CD4-positive, CD25-positive, alpha-beta regulatory T cell (primary cell): ENCODE measurements around the gene TIAM2. TPM values are rescaled to one million over a fixed set of nuclear protein-coding genes. Genes with fewer than 3 reads are reported as not detected.

ENCODE experiments used
- ATAC-seq, 2 donors: fragments of 150-1000 bp; cut with Tn5 transposase; one replicate each; pipeline ENCODE4 v1.10.0; 2021; ENCODE audit warnings: low read depth in 2 of 2, moderate number of reproducible peaks in 2 of 2, moderate library complexity in 1 of 2
- DNase-seq, 3 donors: peaks; one replicate each; pipeline versions ENCODE4 v3.0.0 to v3.0.0-alpha.2; 2012 to 2022; ENCODE audit warnings: mixed read lengths in 1 of 3
- H3K27ac ChIP-seq: one replicate; pipeline ENCODE4 v1.7.0; 2013; ENCODE audit warnings: mild to moderate bottlenecking, low read length; ENCODE audit not compliant: insufficient read depth, poor library complexity, severe bottlenecking
- H3K27me3 ChIP-seq: one replicate; pipeline ENCODE4 v1.7.0; 2013; ENCODE audit warnings: low read length; ENCODE audit not compliant: control insufficient read depth, insufficient read depth
- H3K36me3 ChIP-seq: one replicate; pipeline ENCODE4 v1.7.0; 2013; ENCODE audit warnings: mild to moderate bottlenecking, low read length, moderate library complexity; ENCODE audit not compliant: control insufficient read depth, insufficient read depth
- H3K4me1 ChIP-seq: 2 replicates; pipeline ENCODE4 v1.7.0; 2013; ENCODE audit warnings: mild to moderate bottlenecking, low read length; ENCODE audit not compliant: insufficient read depth, control insufficient read depth, poor library complexity, severe bottlenecking
- H3K4me3 ChIP-seq: one replicate; pipeline ENCODE4 v1.7.0; 2013; ENCODE audit warnings: low read depth, mild to moderate bottlenecking, low read length, moderate library complexity
- H3K9me3 ChIP-seq, 2 experiments: 1 replicate in 1 of 2; 2 replicates in 1 of 2; pipeline ENCODE4 v1.7.0; 2013; ENCODE audit warnings: low read length in 2 of 2, mild to moderate bottlenecking in 1 of 2, moderate library complexity in 1 of 2; ENCODE audit not compliant: control insufficient read depth in 2 of 2
- H3K27ac Mint-ChIP-seq, 3 donors: one replicate each; pipeline ENCODE4 v1.8.0; 2020 to 2022; ENCODE audit warnings: mild to moderate bottlenecking in 3 of 3, mixed read lengths in 3 of 3, moderate library complexity in 2 of 3
- H3K27me3 Mint-ChIP-seq: one replicate; pipeline ENCODE4 v1.8.0; 2022; ENCODE audit warnings: mild to moderate bottlenecking, mixed read lengths
- H3K36me3 Mint-ChIP-seq: one replicate; pipeline ENCODE4 v1.8.0; 2020; ENCODE audit warnings: mixed read lengths
- H3K4me1 Mint-ChIP-seq, 4 donors: one replicate each; pipeline ENCODE4 v1.8.0; 2020 to 2022; ENCODE audit warnings: mixed read lengths in 4 of 4, mild to moderate bottlenecking in 1 of 4
- H3K4me3 Mint-ChIP-seq, 4 donors: one replicate each; pipeline ENCODE4 v1.8.0; 2020 to 2022; ENCODE audit warnings: mild to moderate bottlenecking in 4 of 4, mixed read lengths in 4 of 4, moderate library complexity in 3 of 4
- H3K9me3 Mint-ChIP-seq, 7 donors: one replicate each; pipeline ENCODE4 v1.8.0; 2020 to 2022; ENCODE audit warnings: mixed read lengths in 7 of 7, mild to moderate bottlenecking in 3 of 7, moderate library complexity in 2 of 7
- polyA plus RNA-seq, 4 donors: library from polyadenylated mRNA; unstranded; fragments of 300-500 nt; fragmentation: Illumina TruSeq; gene quantifications; one replicate each; pipeline ENCODE4 v1.2.3, GENCODE V29; 2021
- total RNA-seq: library from RNA; stranded (reverse); gene quantifications from one replicate; pipeline ENCODE4 v1.2.3, GENCODE V29; 2022

TIAM2 gene
- total and polyA plus RNA-seq, 5 donors from 2014 or later, result 0.66 to 5.9 (median 1.3) TPM

GRCh38 chr6:155055729-155056128, 60.6 kb downstream of the TIAM2 start:
- peaks cover 0 to 2% (median 0%) of the 10 kb centered on the region in 7 donors for H3K9me3 Mint-ChIP-seq
- no peaks in the 10 kb centered on the region for H3K9me3 ChIP-seq

DNA sequence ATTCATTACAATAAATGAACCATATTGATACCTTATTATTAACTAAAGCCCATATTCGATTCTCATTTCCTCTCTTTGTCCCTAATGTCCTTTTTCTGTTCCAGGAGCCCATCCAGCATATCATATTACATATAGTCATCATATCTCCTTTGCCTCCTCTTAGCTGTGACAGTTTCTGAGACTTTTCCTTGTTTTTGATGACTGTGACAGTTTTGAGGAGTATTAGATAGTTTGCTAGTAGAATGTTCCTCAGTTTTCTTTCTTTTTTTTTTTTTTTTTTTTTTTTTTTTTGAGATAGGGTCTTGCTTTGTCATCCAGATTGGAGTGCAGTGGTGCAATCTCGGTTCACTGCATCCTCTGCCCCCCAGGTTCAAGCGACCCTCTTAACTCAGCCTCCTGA, 61.6 kb downstream of the TIAM2 start:
- DNase-seq, result no peak
- no peaks in the 10 kb centered on the region for H3K27me3 ChIP-seq
- ATAC-seq, result no peak
- H3K9me3 ChIP-seq, result no peaks in the 10 kb centered on the region
- no peak overlapping the region for H3K4me3 Mint-ChIP-seq
- no peak overlapping the region for H3K27ac Mint-ChIP-seq
- peaks cover 0 to 4% (median 0%) of the 10 kb centered on the region in 7 donors for H3K9me3 Mint-ChIP-seq
- no peaks in the 10 kb centered on the region for H3K4me1 ChIP-seq
- no peaks in the 10 kb centered on the region for H3K36me3 ChIP-seq
- H3K27me3 Mint-ChIP-seq, result no peaks in the 10 kb centered on the region
- H3K4me1 Mint-ChIP-seq, result peaks cover 0 to 4% (median 0%) of the 10 kb centered on the region in 4 donors
- H3K27ac ChIP-seq, result no peak overlapping the region
- no peaks in the 10 kb centered on the region for H3K36me3 Mint-ChIP-seq
- H3K4me3 ChIP-seq, result no peak overlapping the region

More at GRCh38 chr6:155055729-155056128, 60.6 kb downstream of the TIAM2 start:
- Mint-ChIP-seq H3K27me3 (no peaks in the 10 kb centered on the region), H3K27ac (no peak overlapping the region), H3K36me3 (no peaks in the 10 kb centered on the region), H3K4me1 (peaks cover 2 to 4% (median 4%) of the 10 kb centered on the region in 4 donors), H3K4me3 (no peak overlapping the region)
- DNase-seq (no peak), ATAC-seq (no peak)
- Histone ChIP-seq H3K36me3 (no peaks in the 10 kb centered on the region), H3K4me1 (no peaks in the 10 kb centered on the region), H3K27ac (no peak overlapping the region), H3K4me3 (no peak overlapping the region), H3K27me3 (no peaks in the 10 kb centered on the region)

- no peak overlapping the region for H3K27ac Mint-ChIP-seq
Observed at GRCh38 chr6:155061381-155061780, 66.3 kb downstream of the TIAM2 start.

GRCh38 chr6:155062866-155063341, 67.8 kb downstream of the TIAM2 start:
- Mint-ChIP-seq H3K4me3 (no peak overlapping the region), H3K4me1 (no peaks in the 10 kb centered on the region), H3K27ac (no peak overlapping the region), H3K27me3 (no peaks in the 10 kb centered on the region), H3K9me3 (peaks cover 0 to 4% (median 0%) of the 10 kb centered on the region in 7 donors), H3K36me3 (peaks cover 3% of the 10 kb centered on the region)
- Histone ChIP-seq H3K27me3 (no peaks in the 10 kb centered on the region), H3K4me3 (no peak overlapping the region), H3K4me1 (no peaks in the 10 kb centered on the region), H3K9me3 (no peaks in the 10 kb centered on the region), H3K36me3 (no peaks in the 10 kb centered on the region), H3K27ac (no peak overlapping the region)
- ATAC-seq (no peak), DNase-seq (no peak)

More at GRCh38 chr6:155061381-155061780, 66.3 kb downstream of the TIAM2 start:
- H3K36me3 Mint-ChIP-seq, result peaks cover 3% of the 10 kb centered on the region
- no peak for DNase-seq
- H3K9me3 Mint-ChIP-seq, result peaks cover 0 to 4% (median 0%) of the 10 kb centered on the region in 7 donors
- no peaks in the 10 kb centered on the region for H3K27me3 Mint-ChIP-seq
- H3K27me3 ChIP-seq, result no peaks in the 10 kb centered on the region
- no peak overlapping the region for H3K27ac ChIP-seq
- ATAC-seq, result no peak
- no peaks in the 10 kb centered on the region for H3K4me1 Mint-ChIP-seq
- no peaks in the 10 kb centered on the region for H3K36me3 ChIP-seq
- no peaks in the 10 kb centered on the region for H3K4me1 ChIP-seq
- H3K9me3 ChIP-seq, result no peaks in the 10 kb centered on the region
- no peak overlapping the region for H3K4me3 ChIP-seq
- no peak overlapping the region for H3K4me3 Mint-ChIP-seq

GRCh38 chr6:155064303-155064702, 69.2 kb downstream of the TIAM2 start:
- no peak for DNase-seq
- H3K4me3 ChIP-seq, result no peak overlapping the region
- H3K4me3 Mint-ChIP-seq, result no peak overlapping the region
- H3K9me3 Mint-ChIP-seq, result peaks cover 0 to 4% (median 0%) of the 10 kb centered on the region in 7 donors
- H3K27me3 Mint-ChIP-seq, result no peaks in the 10 kb centered on the region
- peaks cover 3% of the 10 kb centered on the region for H3K36me3 Mint-ChIP-seq
- H3K36me3 ChIP-seq, result no peaks in the 10 kb centered on the region
- ATAC-seq, result no peak
- H3K4me1 Mint-ChIP-seq, result no peaks in the 10 kb centered on the region
- no peaks in the 10 kb centered on the region for H3K4me1 ChIP-seq
- no peaks in the 10 kb centered on the region for H3K27me3 ChIP-seq
- no peak overlapping the region for H3K27ac ChIP-seq
- no peak overlapping the region for H3K27ac Mint-ChIP-seq
- H3K9me3 ChIP-seq, result no peaks in the 10 kb centered on the region

DNA sequence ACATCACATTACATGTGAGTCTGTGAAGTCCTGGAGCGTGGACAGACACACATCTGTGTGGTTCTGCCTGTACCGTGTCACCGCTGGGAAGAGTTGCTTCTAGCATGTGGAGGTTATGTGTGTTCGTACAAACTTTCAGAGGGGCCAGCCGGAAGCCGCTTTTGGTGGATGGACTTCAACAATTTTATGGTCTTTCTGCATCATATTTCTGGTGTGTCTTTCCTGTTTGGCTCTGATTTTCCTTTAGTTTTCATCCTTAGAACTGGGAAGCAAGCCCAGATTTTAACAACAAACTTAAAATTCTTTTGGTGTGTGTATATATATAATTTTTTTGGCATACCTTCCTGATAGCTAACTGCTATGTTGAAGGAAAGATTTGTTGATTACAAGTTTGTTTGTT, 71.2 kb downstream of the TIAM2 start:
- H3K4me3 ChIP-seq, result no peak overlapping the region
- H3K36me3 ChIP-seq, result no peaks in the 10 kb centered on the region
- Mint-ChIP-seq H3K4me1 (no peaks in the 10 kb centered on the region), H3K9me3 (peaks cover 0 to 2% (median 0%) of the 10 kb centered on the region in 7 donors), H3K27me3 (no peaks in the 10 kb centered on the region), H3K27ac (no peak overlapping the region), H3K36me3 (peaks cover 3% of the 10 kb centered on the region), H3K4me3 (no peak overlapping the region)
- no peak for ATAC-seq
- no peaks in the 10 kb centered on the region for H3K4me1 ChIP-seq
- no peak overlapping the region for H3K27ac ChIP-seq
- no peaks in the 10 kb centered on the region for H3K27me3 ChIP-seq
- no peaks in the 10 kb centered on the region for H3K9me3 ChIP-seq
- DNase-seq, result no peak

DNA sequence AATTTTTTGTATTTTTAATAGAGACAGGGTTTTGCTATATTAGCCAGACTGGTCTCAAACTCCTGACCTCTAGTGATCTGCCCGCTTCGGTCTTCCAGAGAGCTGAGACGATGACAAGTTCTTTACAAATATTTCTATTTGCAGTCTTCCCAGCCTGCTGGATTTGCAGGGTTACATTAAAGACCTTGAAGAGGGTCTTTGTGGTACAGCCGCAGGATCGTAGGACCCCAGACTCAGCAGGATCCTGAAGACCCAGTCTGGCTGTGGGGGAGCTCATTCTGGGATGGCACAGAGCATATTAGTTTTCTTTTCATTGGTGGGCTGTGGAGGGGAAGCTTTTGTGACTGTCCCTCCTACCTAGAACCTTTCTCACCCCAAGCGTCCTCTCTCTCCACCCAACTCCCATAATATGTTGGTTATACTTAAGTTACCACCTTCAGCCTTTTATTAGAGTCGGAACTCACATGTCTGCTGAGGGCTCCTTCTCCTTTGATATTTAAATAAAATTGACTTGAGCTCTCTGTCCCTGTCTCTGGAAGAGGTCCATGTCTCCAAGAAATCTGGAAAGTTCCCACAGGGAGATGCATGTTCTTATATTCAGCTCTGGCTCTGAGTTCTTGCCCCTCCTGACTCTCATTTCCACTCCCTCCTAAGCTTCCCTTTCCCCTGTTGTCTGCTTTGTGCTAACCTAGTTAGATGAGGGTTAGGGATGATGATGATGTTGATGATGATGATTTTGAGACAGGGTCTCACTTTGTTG, 72.0 kb downstream of the TIAM2 start:
- no peaks in the 10 kb centered on the region for H3K4me1 ChIP-seq

More for the DNA sequence above, 72.0 kb downstream of the TIAM2 start:
- Mint-ChIP-seq H3K27me3 (no peaks in the 10 kb centered on the region), H3K4me3 (no peak overlapping the region), H3K9me3 (no peaks in the 10 kb centered on the region), H3K27ac (no peak overlapping the region), H3K36me3 (peaks cover 3% of the 10 kb centered on the region), H3K4me1 (no peaks in the 10 kb centered on the region)
- Histone ChIP-seq H3K27me3 (no peaks in the 10 kb centered on the region), H3K9me3 (no peaks in the 10 kb centered on the region), H3K27ac (no peak overlapping the region), H3K4me3 (no peak overlapping the region), H3K36me3 (no peaks in the 10 kb centered on the region)
- ATAC-seq (no peak), DNase-seq (no peak)
